HG03469 (cell line): ENCODE measurements around the gene NOL3.

Experiments
- ATAC-seq: cut with Tn5 transposase; IDR thresholded peaks from one replicate; pipeline ENCODE4 v1.9.1; 2021; ENCODE audit warnings: mild to moderate bottlenecking, moderate library complexity, moderate number of reproducible peaks; ENCODE audit not compliant: unreplicated experiment

NOL3 gene

DNA sequence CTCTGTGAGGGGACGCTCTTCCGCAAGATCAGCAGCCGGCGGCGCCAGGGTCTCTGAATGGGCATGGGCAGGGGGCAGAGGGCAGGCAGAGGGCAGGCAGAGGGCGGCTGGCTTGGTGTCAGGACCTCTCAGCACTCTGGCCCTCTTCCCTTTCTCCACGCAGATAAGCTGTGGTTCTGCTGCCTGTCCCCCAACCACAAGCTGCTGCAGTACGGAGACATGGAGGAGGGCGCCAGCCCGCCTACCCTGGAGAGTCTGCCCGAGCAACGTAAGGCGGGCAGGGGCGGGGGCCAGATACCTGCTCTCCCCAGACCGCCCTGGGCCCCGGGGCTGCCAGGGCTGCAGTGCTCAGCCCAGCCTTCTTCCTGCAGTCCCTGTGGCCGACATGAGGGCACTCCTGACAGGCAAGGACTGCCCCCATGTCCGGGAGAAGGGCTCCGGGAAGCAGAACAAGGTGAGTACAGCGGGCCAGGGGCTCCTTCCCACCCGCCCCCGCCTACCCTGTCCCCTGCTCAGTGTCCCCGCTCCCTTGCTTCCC, 32.7 kb downstream of the NOL3 start:
- ATAC-seq: no peak

GRCh38 chr16:67204076-67204475, 33.7 kb downstream of the NOL3 start:
- ATAC-seq: no peak

DNA sequence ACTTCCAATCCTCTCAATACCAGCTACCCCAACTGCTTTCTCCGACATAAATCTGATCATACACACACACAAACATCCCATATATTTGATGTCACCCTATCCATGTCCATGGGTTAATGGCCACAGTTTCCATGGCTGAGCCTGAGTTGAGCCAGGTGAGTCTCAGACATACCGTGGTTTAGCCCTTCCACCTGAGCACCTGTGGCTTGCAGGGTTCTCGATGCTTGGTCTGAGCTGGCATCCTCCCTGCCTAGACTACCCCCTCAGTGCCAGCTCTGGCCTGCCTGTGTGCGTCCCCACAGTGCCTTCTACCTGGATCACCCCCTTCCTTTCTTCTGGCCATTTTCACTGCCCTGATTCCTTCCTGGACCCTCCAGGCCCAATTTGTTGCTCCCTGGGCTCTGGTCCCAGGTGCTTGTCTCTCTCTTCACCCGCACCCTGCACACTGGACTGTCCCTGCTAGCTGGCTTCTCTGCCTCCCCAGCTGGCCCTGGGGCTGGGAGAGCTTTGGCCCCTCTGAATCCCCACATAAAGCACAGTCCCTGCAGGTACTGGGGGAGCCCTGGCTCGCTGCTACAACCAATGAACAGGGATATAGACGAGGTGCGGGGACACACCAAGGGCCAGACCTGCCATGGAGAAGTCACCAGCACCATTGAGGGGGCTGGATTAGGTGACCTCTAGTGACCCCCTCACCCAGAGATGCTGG, 35.9 kb downstream of the NOL3 start:
- no peak for ATAC-seq

DNA sequence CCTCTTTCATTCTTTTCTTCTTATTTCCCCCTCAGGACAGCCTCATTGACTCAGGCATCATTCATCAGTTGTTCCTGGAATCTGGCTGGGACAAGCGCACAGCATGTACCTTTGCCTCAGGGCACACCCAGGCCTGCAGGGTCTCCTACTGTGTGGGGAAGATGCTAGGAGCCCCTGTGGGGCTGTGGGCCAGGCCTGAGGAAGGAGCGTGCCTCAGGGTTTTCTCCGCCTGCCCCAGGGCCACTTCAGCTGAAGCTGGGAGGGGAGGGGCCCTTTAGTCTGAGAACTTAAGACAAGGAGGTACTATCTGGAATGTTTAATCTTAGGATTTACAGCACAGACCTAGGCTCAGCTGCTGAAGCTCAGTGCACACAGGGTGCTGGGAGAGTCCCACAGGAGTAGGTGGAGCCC, 36.5 kb downstream of the NOL3 start:
- ATAC-seq: no peak

DNA sequence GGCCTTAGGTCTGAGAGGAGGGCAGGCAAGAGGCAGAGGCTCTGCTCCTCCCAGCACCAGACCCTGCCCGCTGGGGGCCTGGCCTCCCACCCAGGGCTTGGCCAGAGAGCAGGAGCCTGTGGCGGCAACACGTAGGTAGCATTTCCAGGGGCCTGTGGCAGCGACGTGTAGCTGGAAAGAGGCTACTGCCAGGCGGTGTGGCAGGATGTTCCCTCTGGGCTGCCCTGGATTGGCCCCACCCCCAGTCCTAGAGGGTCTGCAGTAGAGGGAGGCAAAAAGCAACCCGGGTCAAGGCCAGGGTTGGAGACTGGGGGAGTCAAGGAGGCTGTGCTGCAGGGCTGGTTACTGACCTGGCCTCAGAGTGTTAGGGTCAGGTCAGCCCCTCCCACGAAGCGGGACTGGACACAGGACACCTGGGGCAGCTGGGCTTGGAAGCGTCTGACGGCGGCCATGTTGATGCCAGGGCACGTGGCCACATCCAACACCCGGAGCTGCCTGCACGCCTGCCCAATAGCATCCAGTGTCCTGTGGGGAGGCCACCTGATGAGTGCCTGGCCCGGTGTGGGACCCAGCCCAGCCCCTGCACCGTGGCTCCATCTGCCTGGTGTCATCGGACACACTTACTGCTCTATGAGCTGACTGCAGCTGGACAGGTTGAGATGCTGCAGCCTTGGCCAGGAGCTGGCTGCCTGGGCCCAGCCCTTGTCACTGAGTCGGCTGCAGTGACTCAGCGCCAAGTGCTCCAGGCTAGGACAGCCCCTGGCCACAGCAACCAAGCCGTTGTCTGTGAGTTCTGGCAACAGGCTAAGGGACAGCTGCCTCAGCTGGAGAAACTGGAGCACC, 37.1 kb downstream of the NOL3 start:
- no peak for ATAC-seq

DNA sequence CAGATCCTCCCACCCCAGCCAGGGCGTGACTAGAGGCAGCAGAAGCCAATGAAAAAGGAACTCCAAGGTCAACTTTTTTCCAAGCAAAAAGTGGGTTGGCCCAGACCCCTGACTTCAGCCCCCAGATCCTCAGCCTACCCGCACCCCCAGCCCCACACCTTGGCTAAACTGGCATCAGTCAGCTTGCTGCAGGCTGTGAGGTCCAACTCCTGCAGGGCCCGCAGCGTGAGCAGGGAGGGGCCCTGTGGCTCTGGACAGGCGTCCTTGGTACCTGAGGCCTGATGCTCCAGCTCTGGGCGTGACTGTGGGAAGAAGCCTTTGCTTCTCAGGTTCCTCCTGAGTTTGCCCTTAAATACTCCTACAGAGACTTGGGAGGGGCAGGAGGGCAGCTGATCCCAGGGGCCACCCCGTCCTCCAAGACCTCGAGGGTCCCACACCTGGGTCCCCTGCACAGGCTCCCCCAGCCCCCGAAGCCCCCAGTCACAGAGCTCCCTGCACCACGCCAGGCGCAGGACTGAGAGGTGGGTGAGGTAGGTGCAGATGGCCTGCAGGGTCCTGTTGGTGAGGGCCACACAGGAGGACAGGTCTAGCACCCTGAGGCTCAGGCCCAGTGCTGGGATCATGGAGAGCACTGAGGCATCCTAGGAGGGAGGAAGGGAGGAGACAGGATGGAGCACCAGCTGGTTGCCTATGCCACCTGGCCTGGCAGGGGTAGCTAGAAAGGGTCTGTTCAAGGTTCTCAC, 38.0 kb downstream of the NOL3 start:
- ATAC-seq: no peak

GRCh38 chr16:67209565-67209964, 39.2 kb downstream of the NOL3 start:
- ATAC-seq: no peak

DNA sequence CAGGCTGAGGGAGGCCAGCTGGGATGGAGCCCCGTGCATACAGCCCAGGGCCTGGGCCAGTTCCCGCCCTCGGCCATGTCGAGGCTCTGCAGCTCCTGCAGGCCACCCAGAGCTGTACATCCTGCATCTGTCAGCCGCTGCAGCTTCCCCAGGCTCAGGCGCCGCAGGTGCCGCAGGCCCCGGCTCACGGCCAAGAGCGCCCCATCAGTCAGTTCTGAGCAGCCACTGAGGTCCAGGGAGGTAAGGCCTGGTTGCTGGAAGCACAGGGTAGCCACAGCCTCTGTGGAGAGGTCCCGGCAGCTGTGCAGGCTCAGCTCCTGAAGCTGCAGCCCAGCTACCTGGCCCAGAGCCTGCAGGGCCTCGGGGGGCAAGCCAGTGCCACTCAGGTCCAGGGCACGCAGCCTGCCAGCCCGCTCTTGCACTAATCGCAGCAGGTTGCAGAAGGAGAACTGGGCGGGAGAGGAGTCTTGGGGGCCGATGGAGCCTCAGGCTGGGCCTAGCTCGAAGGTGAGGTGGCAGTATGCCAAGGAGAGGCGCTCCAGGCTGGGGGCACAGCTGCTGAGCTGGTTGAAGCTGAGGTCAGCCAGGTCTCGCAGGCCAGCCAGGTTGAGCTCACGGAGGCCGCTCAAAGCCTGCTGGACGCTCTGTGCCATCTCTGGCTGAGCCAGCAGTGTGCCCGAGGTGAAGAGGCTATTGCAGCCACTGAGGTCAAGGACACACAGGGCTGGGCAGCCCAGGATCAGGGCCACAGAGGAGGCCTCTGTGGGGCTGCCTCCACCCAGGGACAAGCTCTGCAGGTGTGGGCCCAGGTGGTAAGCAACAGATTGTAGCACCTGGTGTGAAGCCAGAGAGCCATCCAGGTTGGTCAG, 40.0 kb downstream of the NOL3 start:
- ATAC-seq: no peak

- ATAC-seq: no peak
Observed at GRCh38 chr16:67211674-67212073, 41.3 kb downstream of the NOL3 start.

DNA sequence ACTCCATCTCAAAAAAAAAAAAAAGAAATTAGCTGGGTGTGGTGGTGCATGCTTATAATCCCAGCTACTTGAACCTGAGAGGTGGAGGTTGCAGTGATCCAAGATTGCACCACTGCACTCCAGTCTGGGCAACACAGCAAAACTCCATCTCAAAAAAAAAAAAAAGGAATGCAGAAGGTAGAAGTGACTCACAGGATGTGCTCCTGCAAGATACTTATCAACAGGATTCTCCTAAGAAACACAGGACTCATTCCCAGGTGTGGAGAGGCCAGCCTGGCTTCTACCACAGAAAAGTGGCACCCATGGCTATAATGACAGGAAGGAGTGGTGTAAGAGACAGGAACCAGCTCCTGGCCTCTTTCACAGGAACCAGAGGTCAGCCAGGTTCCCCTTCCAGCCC, 42.4 kb downstream of the NOL3 start:
- no peak for ATAC-seq

GRCh38 chr16:67213197-67214019, 43.1 kb downstream of the NOL3 start:
- ATAC-seq: no peak

- ATAC-seq: no peak
Observed at GRCh38 chr16:67215706-67216105, 45.4 kb downstream of the NOL3 start.

DNA sequence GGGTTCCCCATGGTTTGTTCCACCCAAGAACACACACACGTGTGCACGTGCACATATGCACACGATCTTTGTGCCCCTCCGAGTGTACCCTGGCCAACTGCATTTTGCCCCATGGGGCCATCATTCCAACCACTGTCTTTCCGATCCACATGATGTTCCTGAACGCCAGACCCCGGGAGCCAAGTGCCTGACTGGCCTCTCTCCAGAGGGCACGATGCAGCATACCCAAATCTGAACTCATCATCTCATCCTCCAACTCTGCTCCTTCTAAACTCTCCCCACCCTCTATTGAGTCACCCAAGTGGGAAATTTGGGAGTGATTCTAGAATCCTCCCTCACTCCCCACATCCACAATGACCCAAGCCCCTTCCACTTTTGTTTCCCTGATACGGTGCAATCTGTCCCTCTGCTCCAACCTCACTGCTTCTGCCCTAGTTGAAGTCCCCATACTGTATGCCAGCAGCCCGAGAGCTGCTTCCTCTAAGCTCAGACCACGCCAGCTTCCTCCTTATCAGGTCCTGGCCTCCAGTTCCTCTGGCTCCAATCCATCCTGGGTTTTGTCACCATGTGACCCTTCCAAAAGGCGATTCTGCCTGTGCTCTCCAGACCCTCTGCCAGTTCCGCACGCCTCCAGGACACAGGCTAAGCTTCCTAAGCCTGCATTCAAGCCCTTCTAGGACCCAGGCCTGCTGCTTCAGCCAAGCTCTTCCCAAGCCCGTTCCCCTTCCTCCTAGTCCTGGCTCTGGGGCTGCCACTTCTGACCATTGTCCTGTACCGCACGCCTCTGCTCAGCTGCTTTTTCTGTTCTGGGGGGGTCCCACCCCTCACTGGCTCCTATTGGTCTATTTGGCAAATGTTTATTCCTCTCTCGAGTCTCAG, 46.5 kb downstream of the NOL3 start:
- no peak for ATAC-seq

DNA sequence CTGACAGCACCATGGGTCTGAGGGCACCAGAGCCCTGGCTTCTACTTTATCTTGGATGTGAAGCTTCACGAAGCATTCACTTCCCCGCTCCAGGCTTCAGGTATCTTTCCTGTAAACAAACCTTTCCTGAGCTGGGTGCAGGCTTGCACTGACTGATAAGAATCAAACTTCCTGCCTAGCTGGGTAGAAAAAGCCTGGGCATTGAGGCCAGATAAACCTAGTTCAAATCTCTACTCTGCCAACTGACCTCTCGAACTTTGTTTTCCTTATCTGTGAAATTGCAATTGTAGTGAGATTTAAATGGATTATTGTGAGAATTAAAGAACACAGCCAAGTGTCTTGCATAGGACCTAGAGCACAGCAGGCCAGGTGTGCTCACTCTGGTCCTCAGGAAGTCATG, 53.7 kb downstream of the NOL3 start:
- no peak for ATAC-seq
